ENCODE measurements around the gene FKBP10.

Gene FKBP10

DNA sequence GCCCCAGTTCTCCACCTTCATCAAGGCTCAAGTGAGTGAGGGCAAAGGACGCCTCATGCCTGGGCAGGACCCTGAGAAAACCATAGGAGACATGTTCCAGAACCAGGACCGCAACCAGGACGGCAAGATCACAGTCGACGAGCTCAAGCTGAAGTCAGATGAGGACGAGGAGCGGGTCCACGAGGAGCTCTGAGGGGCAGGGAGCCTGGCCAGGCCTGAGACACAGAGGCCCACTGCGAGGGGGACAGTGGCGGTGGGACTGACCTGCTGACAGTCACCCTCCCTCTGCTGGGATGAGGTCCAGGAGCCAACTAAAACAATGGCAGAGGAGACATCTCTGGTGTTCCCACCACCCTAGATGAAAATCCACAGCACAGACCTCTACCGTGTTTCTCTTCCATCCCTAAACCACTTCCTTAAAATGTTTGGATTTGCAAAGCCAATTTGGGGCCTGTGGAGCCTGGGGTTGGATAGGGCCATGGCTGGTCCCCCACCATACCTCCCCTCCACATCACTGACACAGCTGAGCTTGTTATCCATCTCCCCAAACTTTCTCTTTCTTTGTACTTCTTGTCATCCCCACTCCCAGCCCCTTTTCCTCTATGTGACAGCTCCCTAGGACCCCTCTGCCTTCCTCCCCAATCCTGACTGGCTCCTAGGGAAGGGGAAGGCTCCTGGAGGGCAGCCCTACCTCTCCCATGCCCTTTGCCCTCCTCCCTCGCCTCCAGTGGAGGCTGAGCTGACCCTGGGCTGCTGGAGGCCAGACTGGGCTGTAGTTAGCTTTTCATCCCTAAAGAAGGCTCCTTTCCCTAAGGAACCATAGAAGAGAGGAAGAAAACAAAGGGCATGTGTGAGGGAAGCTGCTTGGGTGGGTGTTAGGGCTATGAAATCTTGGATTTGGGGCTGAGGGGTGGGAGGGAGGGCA lies 9.7 kb downstream of the FKBP10 start:
- Histone ChIP-seq H3K4me2 (ENCODE audit: low read depth, low read length) (no peak overlapping the region), H3K4me1 (ENCODE audit: low read length) (no peaks in the 10 kb centered on the region), H3K79me2 (ENCODE audit: low read length) (no peaks in the 10 kb centered on the region), H3K36me3 (replicated peaks; ENCODE audit: insufficient read depth, low read length) (no peaks in the 10 kb centered on the region), H2AFZ (ENCODE audit: low read length) (no peak overlapping the region), H3K4me3 (ENCODE audit: low read length) (no peak overlapping the region), H3K27ac (ENCODE audit: low read length) (no peak overlapping the region), H4K20me1 (ENCODE audit: insufficient read depth, low read length) (no peaks in the 10 kb centered on the region), H3K9me2 (replicated peaks; ENCODE audit: insufficient read depth, low read length) (no peaks in the 10 kb centered on the region), H3K27me3 (replicated peaks; ENCODE audit: insufficient read depth, low read length) (peaks cover 9% of the 10 kb centered on the region), H3F3A (ENCODE audit: insufficient read depth, low read length) (no peaks in the 10 kb centered on the region), H3K9ac (ENCODE audit: low read length) (no peak overlapping the region), H3K9me3 (replicated peaks; ENCODE audit: insufficient read depth, low read length) (no peaks in the 10 kb centered on the region)
- no peak for TF ChIP-seq EZH2phosphoT487 (IDR thresholded peaks at IDR 0.05; ENCODE audit: low read length)
- no peak for TF ChIP-seq EZH2 (optimal IDR thresholded peaks at IDR 0.05; ENCODE audit: low read depth, low read length)
- TF ChIP-seq, protein P1, sequence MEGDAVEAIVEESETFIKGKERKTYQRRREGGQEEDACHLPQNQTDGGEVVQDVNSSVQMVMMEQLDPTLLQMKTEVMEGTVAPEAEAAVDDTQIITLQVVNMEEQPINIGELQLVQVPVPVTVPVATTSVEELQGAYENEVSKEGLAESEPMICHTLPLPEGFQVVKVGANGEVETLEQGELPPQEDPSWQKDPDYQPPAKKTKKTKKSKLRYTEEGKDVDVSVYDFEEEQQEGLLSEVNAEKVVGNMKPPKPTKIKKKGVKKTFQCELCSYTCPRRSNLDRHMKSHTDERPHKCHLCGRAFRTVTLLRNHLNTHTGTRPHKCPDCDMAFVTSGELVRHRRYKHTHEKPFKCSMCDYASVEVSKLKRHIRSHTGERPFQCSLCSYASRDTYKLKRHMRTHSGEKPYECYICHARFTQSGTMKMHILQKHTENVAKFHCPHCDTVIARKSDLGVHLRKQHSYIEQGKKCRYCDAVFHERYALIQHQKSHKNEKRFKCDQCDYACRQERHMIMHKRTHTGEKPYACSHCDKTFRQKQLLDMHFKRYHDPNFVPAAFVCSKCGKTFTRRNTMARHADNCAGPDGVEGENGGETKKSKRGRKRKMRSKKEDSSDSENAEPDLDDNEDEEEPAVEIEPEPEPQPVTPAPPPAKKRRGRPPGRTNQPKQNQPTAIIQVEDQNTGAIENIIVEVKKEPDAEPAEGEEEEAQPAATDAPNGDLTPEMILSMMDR (IDR thresholded peaks at IDR 0.05; ENCODE audit: low read length): no peak
- no peak for DNase-seq

DNA sequence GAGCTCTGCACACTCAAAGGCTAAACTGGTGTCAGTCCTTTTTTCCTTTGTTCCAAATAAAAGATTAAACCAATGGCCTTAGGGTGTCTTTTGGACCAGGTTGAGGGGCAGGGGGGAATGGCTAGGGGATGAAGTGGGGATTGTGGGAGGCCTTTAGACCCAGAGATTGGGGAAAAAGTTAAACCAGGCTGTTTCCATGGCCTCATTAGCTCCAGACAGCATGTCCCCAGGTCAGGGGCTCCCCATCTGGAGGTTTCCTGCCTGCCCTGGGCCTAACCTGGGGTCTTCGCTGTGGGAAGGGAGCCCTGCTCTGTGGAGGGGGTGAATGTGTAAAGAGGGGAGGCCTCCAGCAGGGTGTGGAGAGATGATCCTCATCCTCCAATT lies 10.3 kb downstream of the FKBP10 start:
- Histone ChIP-seq H3K79me2 (ENCODE audit: low read length) (no peaks in the 10 kb centered on the region), H3K9me3 (replicated peaks; ENCODE audit: insufficient read depth, low read length) (no peaks in the 10 kb centered on the region), H3K27ac (ENCODE audit: low read length) (no peak overlapping the region), H2AFZ (ENCODE audit: low read length) (no peak overlapping the region), H3K9ac (ENCODE audit: low read length) (no peak overlapping the region), H4K20me1 (ENCODE audit: insufficient read depth, low read length) (no peaks in the 10 kb centered on the region), H3K9me2 (replicated peaks; ENCODE audit: insufficient read depth, low read length) (no peaks in the 10 kb centered on the region), H3K27me3 (replicated peaks; ENCODE audit: insufficient read depth, low read length) (peaks cover 9% of the 10 kb centered on the region), H3K4me2 (ENCODE audit: low read depth, low read length) (no peak overlapping the region), H3K4me1 (ENCODE audit: low read length) (no peaks in the 10 kb centered on the region), H3K36me3 (replicated peaks; ENCODE audit: insufficient read depth, low read length) (no peaks in the 10 kb centered on the region), H3F3A (ENCODE audit: insufficient read depth, low read length) (no peaks in the 10 kb centered on the region), H3K4me3 (ENCODE audit: low read length) (no peak overlapping the region)
- DNase-seq: no peak
- TF ChIP-seq, protein P1 (IDR thresholded peaks at IDR 0.05; ENCODE audit: low read length): no peak
- no peak for TF ChIP-seq EZH2phosphoT487 (IDR thresholded peaks at IDR 0.05; ENCODE audit: low read length)
- no peak for TF ChIP-seq EZH2 (optimal IDR thresholded peaks at IDR 0.05; ENCODE audit: low read depth, low read length)

DNA sequence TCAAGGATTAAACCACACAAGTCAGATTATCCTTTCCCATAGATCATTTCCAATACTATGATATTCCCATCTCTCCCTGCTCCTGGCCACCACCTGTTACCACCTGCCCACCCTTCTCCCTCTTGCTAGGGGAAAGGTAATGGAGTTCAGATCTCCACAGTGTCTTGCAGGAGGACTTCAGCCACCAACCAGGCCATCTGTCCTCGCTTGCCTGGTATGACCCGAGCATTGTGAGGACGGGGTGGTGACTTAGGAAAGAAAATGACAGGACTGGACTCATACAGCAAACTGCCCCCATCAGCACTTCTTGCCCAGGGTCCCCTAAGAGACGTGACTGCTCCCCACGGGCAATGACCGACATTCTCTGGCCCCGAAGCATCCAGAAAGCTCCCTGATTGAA lies 10.8 kb downstream of the FKBP10 start:
- Histone ChIP-seq H3K4me1 (ENCODE audit: low read length) (no peaks in the 10 kb centered on the region), H3K36me3 (replicated peaks; ENCODE audit: insufficient read depth, low read length) (no peaks in the 10 kb centered on the region), H3K9me3 (replicated peaks; ENCODE audit: insufficient read depth, low read length) (no peaks in the 10 kb centered on the region), H3K27ac (ENCODE audit: low read length) (no peak overlapping the region), H3F3A (ENCODE audit: insufficient read depth, low read length) (no peaks in the 10 kb centered on the region), H2AFZ (ENCODE audit: low read length) (no peak overlapping the region), H3K79me2 (ENCODE audit: low read length) (no peaks in the 10 kb centered on the region), H4K20me1 (ENCODE audit: insufficient read depth, low read length) (no peaks in the 10 kb centered on the region), H3K9ac (ENCODE audit: low read length) (no peak overlapping the region), H3K9me2 (replicated peaks; ENCODE audit: insufficient read depth, low read length) (no peaks in the 10 kb centered on the region), H3K27me3 (replicated peaks; ENCODE audit: insufficient read depth, low read length) (peaks cover 9% of the 10 kb centered on the region), H3K4me2 (ENCODE audit: low read depth, low read length) (no peak overlapping the region), H3K4me3 (ENCODE audit: low read length) (no peak overlapping the region)
- TF ChIP-seq, protein P1 (IDR thresholded peaks at IDR 0.05; ENCODE audit: low read length): no peak
- TF ChIP-seq EZH2phosphoT487 (IDR thresholded peaks at IDR 0.05; ENCODE audit: low read length) (no peak), EZH2 (optimal IDR thresholded peaks at IDR 0.05; ENCODE audit: low read depth, low read length) (no peak)
- no peak for DNase-seq
